GM21576 (cell line): Measurements from ENCODE around the gene CNTNAP2.

ENCODE experiments used
- ATAC-seq: cut with Tn5 transposase; IDR thresholded peaks from one replicate; pipeline ENCODE4 v1.9.1; 2021; ENCODE audit warnings: mild to moderate bottlenecking, moderate library complexity; ENCODE audit not compliant: unreplicated experiment

CNTNAP2 gene

DNA sequence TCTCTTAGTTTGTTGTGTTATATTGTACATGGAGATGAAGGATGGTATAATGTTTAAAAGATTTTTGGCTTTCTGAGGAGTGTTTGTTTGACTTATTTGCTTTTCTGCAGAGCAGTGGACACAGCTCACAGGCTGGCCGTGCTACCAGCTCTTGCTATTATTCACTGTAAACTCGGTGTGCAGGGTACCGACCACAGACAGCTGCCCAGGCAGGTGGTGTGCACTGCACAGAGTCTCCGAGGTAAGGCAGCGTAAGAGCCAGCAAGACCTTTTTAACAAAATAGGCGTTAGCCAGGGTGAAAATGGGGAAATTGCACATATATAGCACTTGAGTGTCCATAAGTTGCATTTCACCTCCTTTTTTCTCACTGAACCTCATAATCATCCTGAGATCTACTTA is 438.0 kb downstream of the CNTNAP2 start:
- ATAC-seq, result no peak

- ATAC-seq, result no peak
Observed at GRCh38 chr7:146557971-146558469, 441.4 kb downstream of the CNTNAP2 start.

GRCh38 chr7:146565872-146566271 is 449.3 kb downstream of the CNTNAP2 start:
- no peak for ATAC-seq

DNA sequence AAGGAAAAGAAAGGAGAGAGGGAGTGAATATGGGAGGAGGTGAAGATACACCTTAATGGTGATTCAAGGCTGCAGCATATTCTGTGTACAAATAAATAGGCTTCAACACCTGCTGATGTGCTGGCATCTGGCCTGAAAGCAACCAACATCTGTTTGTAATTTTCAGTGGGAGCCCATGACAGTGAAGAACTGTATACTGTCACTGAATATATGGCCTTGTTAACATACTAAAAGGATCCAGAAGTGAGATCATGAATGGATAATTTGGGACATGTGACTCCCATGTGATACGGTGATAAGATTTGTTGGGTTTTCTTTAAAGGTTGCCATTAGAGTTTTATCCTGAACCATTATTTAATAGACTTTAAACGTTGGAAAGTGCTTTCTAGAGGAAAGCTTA is 459.3 kb downstream of the CNTNAP2 start:
- no peak for ATAC-seq

DNA sequence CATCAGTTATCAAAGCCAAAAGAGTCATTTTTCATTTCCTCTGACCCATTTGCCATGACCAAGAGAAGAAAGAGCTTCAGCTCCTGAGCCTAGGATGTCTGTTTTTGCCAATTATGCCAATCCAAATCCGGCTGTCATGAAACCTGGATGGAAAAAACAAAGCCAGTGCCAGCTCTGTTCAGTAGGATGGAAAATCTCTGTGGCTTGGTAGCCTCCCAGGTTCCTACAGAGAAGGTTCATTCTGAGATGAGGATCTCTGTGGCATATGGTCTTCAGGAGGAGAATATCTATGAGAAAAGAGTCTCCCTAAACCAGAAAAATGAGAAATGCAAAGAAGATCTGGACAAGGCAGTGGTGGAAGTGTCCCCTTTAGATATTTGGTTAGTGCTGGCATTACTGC is 475.4 kb downstream of the CNTNAP2 start:
- ATAC-seq, result no peak

DNA sequence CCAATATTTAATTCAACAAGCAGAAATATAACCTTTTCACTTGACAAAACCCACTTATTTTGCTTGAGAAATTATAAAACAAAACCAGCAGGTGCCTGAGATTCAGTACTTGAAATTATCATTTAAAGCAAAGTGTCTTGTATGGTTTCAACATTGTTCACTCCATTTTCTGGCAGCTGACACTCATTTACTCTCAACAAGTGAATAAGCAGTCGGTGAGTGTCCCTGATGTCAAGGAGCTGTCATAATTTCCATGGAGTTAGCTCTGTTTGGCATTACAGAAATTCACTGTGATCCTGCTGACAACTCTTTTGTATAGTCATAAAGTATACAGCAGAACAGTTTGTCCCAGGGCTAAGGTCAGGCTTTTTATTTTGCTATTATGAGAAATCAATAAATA is 490.0 kb downstream of the CNTNAP2 start:
- ATAC-seq, result no peak

GRCh38 chr7:146619641-146620040 is 503.0 kb downstream of the CNTNAP2 start:
- no peak for ATAC-seq

DNA sequence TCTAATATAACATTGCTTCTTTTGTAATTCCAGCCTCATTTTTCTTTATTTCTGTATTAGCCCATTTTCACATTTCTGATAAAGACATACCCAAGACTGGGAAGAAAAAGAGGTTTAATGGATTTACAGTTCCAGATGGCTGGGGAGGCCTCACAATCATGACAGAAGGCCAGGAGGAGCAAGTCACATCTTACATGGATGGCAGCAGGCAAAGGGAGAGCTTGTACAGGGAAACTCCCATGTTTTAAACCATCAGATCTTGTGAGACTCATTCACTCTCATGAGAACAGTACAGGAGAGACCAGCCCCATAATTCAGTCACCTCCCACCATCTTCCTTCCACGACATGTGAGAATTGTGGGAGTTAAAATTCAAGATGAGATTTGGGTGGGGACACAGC is 510.3 kb downstream of the CNTNAP2 start:
- ATAC-seq, result no peak

- ATAC-seq, result no peak
Observed at GRCh38 chr7:146635205-146636032, 518.8 kb downstream of the CNTNAP2 start.

GRCh38 chr7:146636033-146636356 is 519.4 kb downstream of the CNTNAP2 start:
- no peak for ATAC-seq

DNA sequence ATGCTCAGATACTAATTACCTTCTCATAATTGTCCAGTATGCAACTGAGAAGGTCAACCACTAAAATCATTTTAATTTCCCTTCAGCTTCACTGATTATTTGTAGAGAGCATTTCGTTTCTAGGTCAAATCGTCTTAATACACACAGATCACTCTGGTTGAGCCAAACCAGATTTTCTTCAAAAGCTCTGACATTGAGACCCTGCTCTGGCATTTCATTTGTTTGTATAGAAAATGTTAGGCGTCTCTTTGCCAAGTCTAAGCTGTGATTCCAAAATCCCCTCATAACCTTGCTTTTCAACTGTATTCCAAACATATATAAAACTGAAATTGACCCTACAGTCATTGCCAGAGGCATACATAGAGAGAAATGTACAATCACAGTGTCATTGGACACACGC is 520.0 kb downstream of the CNTNAP2 start:
- no peak for ATAC-seq

GRCh38 chr7:146639291-146639690 is 522.7 kb downstream of the CNTNAP2 start:
- no peak for ATAC-seq

- no peak for ATAC-seq
Observed at GRCh38 chr7:146641491-146641890, 524.9 kb downstream of the CNTNAP2 start.

- no peak for ATAC-seq
Observed at GRCh38 chr7:146645383-146645976, 528.9 kb downstream of the CNTNAP2 start.

GRCh38 chr7:146647445-146647844 is 530.8 kb downstream of the CNTNAP2 start:
- ATAC-seq, result no peak

GRCh38 chr7:146652176-146652575 is 535.6 kb downstream of the CNTNAP2 start:
- ATAC-seq, result no peak

DNA sequence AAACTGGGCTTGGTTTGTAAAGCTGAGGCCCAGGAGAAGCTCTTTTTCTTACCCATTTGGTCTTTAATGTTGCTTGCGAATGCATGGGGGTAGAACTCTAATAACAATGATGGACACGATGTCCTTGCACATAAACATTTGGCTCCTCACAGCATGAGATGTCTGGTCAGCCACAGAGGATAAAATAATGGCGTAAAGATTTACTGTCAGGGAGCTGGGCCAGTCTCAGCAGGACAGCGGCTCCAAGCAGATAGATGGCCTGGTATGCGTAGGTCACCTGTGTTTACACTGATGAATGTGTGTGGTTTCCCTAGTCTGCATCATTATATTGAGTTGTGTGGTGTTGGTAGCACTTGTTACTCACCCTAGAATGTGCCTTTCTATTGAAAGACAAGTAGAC is 537.4 kb downstream of the CNTNAP2 start:
- no peak for ATAC-seq

- ATAC-seq, result no peak
Observed at GRCh38 chr7:146655928-146656797, 539.6 kb downstream of the CNTNAP2 start.

GRCh38 chr7:146656988-146657387 is 540.4 kb downstream of the CNTNAP2 start:
- ATAC-seq, result no peak

- no peak for ATAC-seq
Observed at GRCh38 chr7:146658604-146659003, 542.0 kb downstream of the CNTNAP2 start.

DNA sequence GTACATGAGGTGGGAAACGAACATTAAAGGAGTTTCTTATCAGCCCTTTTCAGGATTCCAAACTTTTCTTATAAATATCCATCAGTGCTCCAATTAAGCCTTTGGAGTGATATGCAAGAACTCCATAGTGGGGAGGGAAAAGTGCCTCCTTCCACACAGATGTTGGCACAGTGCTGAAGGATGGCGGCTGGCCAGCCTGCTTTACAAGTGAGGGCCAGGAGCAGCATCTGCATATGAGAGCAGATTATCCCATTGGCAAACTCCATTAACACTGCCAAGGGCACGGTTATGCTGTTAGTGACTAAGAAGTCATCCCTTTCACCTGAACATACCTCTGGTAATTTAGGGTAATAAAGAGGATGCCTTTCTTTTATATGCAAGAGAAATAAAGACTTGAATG is 543.1 kb downstream of the CNTNAP2 start:
- no peak for ATAC-seq

- no peak for ATAC-seq
Observed at GRCh38 chr7:146660839-146661238, 544.2 kb downstream of the CNTNAP2 start.
